Hematopoietic multipotent progenitor cell treated with erythropoietin and hydrocortisone succinate and interleukin-3 and kit ligand, for 17 days (in vitro differentiated cells): ENCODE results near the gene NETO2.
A peak's percentile ranks its signal among the peaks of the same experiment; 100 is the strongest.
"Not testable (repeated sequence)": the region's sequence is repeated elsewhere in the genome, so short reads cannot be mapped to it uniquely, and the experiment has no call there.

Experiments
- DNase-seq: peaks from one replicate; pipeline ENCODE4 v3.0.0-alpha.2; 2015; ENCODE audit warnings: low spot score

The NETO2 gene

GRCh38 chr16:47143677-47144558, at the start of gene NETO2:
NETO2 (minus strand) TSS chr16:47143945; CDS start chr16:47143612, 333 bp downstream.
- no peak for DNase-seq

GRCh38 chr16:47182318-47182717, 38.6 kb upstream of the NETO2 start:
- no peak for DNase-seq

GRCh38 chr16:47181066-47181465, 37.3 kb upstream of the NETO2 start:
- DNase-seq = not testable (repeated sequence)

- DNase-seq = no peak
Observed at GRCh38 chr16:47180073-47180472, 36.3 kb upstream of the NETO2 start.

GRCh38 chr16:47175152-47175551, 31.4 kb upstream of the NETO2 start:
- DNase-seq = no peak

GRCh38 chr16:47162670-47163420, 19.1 kb upstream of the NETO2 start:
- no peak for DNase-seq

- DNase-seq = no peak
Observed at GRCh38 chr16:47161464-47161863, 17.7 kb upstream of the NETO2 start.

GRCh38 chr16:47160422-47160821, 16.7 kb upstream of the NETO2 start:
- DNase-seq = no peak

- DNase-seq = no peak
Observed at GRCh38 chr16:47158992-47159391, 15.2 kb upstream of the NETO2 start.

GRCh38 chr16:47156680-47157215, 13.0 kb upstream of the NETO2 start:
- no peak for DNase-seq

GRCh38 chr16:47152501-47152900, 8.8 kb upstream of the NETO2 start:
- DNase-seq = not testable (repeated sequence)

GRCh38 chr16:47150067-47150466, 6.3 kb upstream of the NETO2 start:
- DNase-seq = no peak

GRCh38 chr16:47144559-47144877, 773 bp upstream of the NETO2 start:
- no peak for DNase-seq

- DNase-seq = no peak
Observed at GRCh38 chr16:47142821-47143676, 696 bp downstream of the NETO2 start.

GRCh38 chr16:47142486-47142820, 1.3 kb downstream of the NETO2 start:
- no peak for DNase-seq

GRCh38 chr16:47141773-47142485, 1.8 kb downstream of the NETO2 start:
- peak; percentile 61 for DNase-seq

- no peak for DNase-seq
Observed at GRCh38 chr16:47140686-47141085, 3.1 kb downstream of the NETO2 start.

GRCh38 chr16:47139561-47140185, 4.1 kb downstream of the NETO2 start:
- no peak for DNase-seq

- DNase-seq = not testable (repeated sequence)
Observed at GRCh38 chr16:47137925-47138324, 5.8 kb downstream of the NETO2 start.

GRCh38 chr16:47136099-47136842, 7.5 kb downstream of the NETO2 start:
- DNase-seq = no peak
